ENCODE results near the gene NCBP2.

DNA sequence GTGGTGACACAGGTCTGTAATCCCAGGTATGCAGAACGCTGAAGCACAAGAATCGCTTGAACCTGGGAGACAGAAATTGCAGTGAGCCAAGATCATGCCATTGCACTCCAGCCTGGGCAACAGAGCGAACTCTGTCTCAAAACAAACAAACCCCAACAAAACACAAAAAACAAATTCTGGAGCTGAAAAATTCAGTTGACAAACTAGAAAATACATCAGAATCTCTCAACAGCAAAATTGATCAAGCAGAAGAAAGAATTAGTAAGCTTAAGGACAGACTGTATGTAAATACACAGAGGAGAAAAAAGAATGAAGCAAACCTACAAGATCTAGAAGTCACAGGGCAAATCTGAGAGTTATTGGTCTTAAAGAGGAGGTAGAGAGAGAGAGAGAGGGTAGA is 25.3 kb downstream of the NCBP2 start:
- TF ChIP-seq CTCF (IDR thresholded peaks at IDR 0.05; ENCODE audit: borderline replicate concordance, extremely low read depth, low read length, poor library complexity, severe bottlenecking) (no peak), EZH2 (IDR thresholded peaks at IDR 0.05; ENCODE audit: borderline replicate concordance, low read depth, low read length, severe bottlenecking) (no peak)
